RWPE1 (cell line): ENCODE results near the gene RFNG.

Experiments
- CTCF ChIA-PET: fragments of 350-600 bp; sonication (Branson Sonifier 250); formaldehyde crosslinking; extraction: SDS; loops from one replicate; lab custom pipeline; 2021; lab: Yijun Ruan, JAX
- POLR2A ChIA-PET: fragments of 400-600 bp; formaldehyde crosslinking; extraction: SDS; loops from one replicate; lab custom pipeline; 2020; ENCODE audit warnings: antibody characterized with exemption; ENCODE audit not compliant: low non-redundant PET; lab: Yijun Ruan, JAX
- DNase-seq: peaks from one replicate; pipeline ENCODE4 v3.0.0; 2012; ENCODE audit warnings: low spot score
- H3K27ac ChIP-seq: fragments of 450-650 bp; 2 replicates; pipeline ENCODE4 v1.5.1; 2017
- CTCF ChIP-seq: fragments of 450-650 bp; conservative IDR thresholded peaks from 2 replicates; pipeline ENCODE4 v1.5.1; 2017; ENCODE audit warnings: low read depth, mild to moderate bottlenecking

The RFNG gene

GRCh38 chr17:82003411-82004381 lies 47.9 kb downstream of the RFNG start:
- TF ChIP-seq CTCF, result no peak
- peak overlapping the region; percentile 95 for H3K27ac ChIP-seq
- ChIA-PET POLR2A (interaction anchor here (1.2 kb wide), 1 partner anchor 12 kb away, joined by 4 read pairs; no protein-coding TSS in a partner anchor), CTCF (interaction anchor here (0.6 to 2.9 kb wide), 9 partner anchors 10 to 171 kb away, joined by 3 to 16 read pairs (median 4); no protein-coding TSS in a partner anchor)
- peak; percentile 94 for DNase-seq

DNA sequence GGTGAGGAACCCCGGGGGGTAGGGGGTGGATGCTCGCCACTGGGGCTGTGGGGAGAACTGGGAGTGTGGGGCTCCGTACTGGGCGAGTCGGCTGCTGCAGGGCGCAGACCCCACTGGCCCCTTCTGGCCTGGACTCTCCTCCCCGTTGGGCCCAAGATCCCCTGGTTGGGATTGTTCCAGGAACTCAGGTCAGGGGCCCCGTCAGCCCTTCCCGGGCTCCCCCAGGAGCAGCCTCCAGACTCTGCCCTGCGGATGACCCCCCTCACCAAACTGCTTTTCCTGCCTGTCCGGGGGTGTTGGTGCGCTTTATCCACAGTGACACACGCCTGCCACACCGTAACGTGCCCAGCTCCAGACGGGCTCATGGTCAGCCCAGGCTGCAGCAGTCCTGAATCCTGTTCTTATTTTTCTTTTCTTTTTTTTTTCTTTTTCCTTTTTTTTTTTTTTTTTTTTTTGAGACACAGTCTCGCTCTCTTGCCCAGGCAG lies 50.0 kb downstream of the RFNG start:
- peak overlapping the region; percentile 9 for H3K27ac ChIP-seq
- POLR2A ChIA-PET, result no interaction called here
- TF ChIP-seq CTCF, result no peak
- no peak for DNase-seq
- CTCF ChIA-PET, result interaction anchor here (0.7 kb wide), 1 partner anchor 42 kb away, joined by 3 read pairs; no protein-coding TSS in a partner anchor

DNA sequence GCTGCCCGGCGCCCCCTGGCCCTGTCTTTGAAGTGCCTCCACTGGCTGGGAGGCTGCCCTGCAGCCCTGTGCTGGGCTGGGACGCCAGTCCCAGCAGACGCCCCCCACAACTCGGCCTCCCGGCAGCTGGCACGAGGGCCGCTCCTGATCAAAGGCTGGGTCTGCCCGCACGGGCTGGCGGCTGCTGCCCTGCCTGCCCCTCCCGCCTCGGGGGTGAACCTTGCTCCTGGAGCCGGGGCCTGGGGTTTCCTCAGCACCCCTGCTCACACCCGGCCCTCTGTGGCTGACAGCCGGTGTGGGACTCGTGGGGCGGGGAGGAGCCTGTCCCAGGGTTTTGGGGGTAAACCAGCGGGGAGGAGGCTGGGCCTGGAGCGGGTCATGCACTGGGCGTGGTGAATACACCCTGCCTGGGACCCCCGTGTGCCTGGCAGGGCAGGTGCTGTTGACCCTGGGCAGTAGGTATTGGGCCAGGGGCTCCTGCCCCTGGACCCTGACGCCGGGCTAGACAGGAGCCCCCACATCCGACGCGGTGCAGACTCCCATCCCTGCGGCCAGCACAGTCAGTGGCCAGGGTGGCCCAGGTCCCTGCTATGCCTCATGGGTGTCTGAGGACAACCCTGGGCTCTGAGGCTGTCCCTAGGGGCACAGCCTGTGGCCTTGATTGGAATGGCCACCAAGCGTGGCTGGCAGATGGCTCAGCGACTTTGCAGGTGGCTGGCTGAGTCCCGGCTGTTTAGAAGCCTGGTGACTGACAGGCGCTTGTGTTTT lies 50.6 kb downstream of the RFNG start:
- H3K27ac ChIP-seq, result peak overlapping the region; percentile 9
- ChIA-PET POLR2A (no interaction called here), CTCF (interaction anchor here (0.6 to 0.7 kb wide), 2 partner anchors 28 to 42 kb away, joined by 3 read pairs; no protein-coding TSS in a partner anchor)
- no peak for TF ChIP-seq CTCF
- no peak for DNase-seq

DNA sequence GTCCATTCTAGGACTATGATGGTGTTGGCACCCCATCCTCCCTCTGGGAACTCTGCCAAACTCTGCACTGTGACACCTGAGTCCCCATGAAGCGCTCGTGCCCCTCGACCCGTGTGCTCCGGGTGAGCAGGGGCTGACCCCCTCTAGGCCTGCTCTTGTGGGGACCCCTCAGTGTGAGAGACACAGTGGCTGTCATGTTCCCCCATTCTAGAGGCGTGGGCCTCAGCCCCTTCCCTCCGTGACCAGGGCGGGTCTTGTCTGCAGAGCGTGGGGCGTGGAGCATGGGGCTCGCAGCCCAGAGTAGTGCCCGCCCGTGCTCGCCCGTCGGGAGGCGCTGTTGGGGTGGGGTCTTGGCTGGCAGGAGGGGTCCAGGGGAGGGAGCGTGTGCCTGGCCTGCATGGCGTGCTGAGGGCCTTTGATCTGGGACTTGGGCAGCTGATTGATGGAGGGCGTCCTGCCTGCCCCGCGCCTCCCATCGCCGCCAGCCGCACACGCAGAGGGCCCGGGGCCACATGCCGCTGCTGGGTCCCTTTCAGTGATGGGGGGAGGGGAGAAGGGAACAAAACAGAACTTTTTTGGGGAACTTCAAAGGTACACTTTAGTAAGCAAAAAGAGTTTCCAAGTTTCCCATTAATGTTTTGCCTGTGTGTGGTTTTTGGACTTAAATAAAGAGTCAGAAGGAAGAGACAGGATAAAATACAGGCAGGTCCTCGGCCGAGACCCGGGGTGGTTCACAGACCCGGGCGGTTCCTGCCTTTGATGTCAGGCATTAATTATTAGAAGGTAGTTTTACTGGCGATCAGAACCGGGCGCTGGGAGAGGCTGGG lies 51.4 kb downstream of the RFNG start:
- CTCF ChIA-PET, result no interaction called here
- POLR2A ChIA-PET, result no interaction called here
- TF ChIP-seq CTCF, result no peak
- no peak for DNase-seq
- H3K27ac ChIP-seq, result peak overlapping the region; percentile 9

- TF ChIP-seq CTCF, result no peak
- CTCF ChIA-PET, result no interaction called here
- H3K27ac ChIP-seq, result peak overlapping the region; percentile 9; the same call in 1 of the 2 replicates
- no peak for DNase-seq
- POLR2A ChIA-PET, result no interaction called here
Observed at GRCh38 chr17:81999587-81999975, 52.0 kb downstream of the RFNG start.
